A673 (cell line): ENCODE measurements around the gene HELZ. TPM values are rescaled to one million over a fixed set of nuclear protein-coding genes. Genes with fewer than 3 reads are reported as not detected.
A peak's percentile ranks its signal among the peaks of the same experiment; 100 is the strongest.

Source experiments
- BruUV-seq: library from RNA; stranded (reverse); fragments of 400-500 nt; replicated peaks from 2 replicates; lab custom pipeline; 2021; lab: Mats Ljungman, UMichigan
- CTCF ChIA-PET: fragments of 300-600 bp; sonication (Branson Sonifier 250); formaldehyde crosslinking; loops from one replicate; lab custom pipeline; 2022; ENCODE audit warnings: antibody characterized with exemption; lab: Charles Lee
- POLR2A ChIA-PET: fragments of 300-600 bp; sonication (Branson Sonifier 250); formaldehyde crosslinking; loops from one replicate; lab custom pipeline; 2022; ENCODE audit warnings: antibody characterized with exemption; ENCODE audit not compliant: low non-redundant PET; lab: Charles Lee
- DNase-seq: peaks from one replicate; pipeline ENCODE4 v3.0.0-alpha.2; 2015; ENCODE audit warnings: low spot score
- H3K27ac ChIP-seq: fragments of 200-600 bp; sonication (generic); 2 replicates; pipeline ENCODE4 v1.5.1; 2016; ENCODE audit warnings: mixed run types, low read depth, mild to moderate bottlenecking, mixed read lengths, antibody characterized with exemption, low read length; ENCODE audit not compliant: poor library complexity, severe bottlenecking
- H3K27me3 ChIP-seq: fragments of 200-600 bp; sonication (generic); replicated peaks from 2 replicates; pipeline ENCODE4 v1.6.1; 2017; ENCODE audit warnings: mixed run types, low read depth, mild to moderate bottlenecking, mixed read lengths, antibody characterized with exemption, low read length; ENCODE audit not compliant: insufficient read depth, poor library complexity
- H3K36me3 ChIP-seq: fragments of 200-600 bp; sonication (generic); 2 replicates; pipeline ENCODE4 v1.6.1; 2016; ENCODE audit warnings: mixed run types, mild to moderate bottlenecking, mixed read lengths, antibody characterized with exemption, low read length; ENCODE audit not compliant: insufficient read depth, poor library complexity, severe bottlenecking
- H3K4me1 ChIP-seq: fragments of 200-600 bp; sonication (generic); 2 replicates; pipeline ENCODE4 v1.6.1; 2017; ENCODE audit warnings: mixed run types, mild to moderate bottlenecking, mixed read lengths, antibody characterized with exemption, low read length; ENCODE audit not compliant: insufficient read depth, poor library complexity, severe bottlenecking
- H3K4me3 ChIP-seq: fragments of 200-600 bp; sonication (generic); 2 replicates; pipeline ENCODE4 v1.5.1; 2016; ENCODE audit warnings: low read depth, mixed run types, mild to moderate bottlenecking, mixed read lengths, low read length; ENCODE audit not compliant: poor library complexity, severe bottlenecking
- H3K9me3 ChIP-seq: fragments of 200-600 bp; sonication (generic); 2 replicates; pipeline ENCODE4 v1.6.1; 2016; ENCODE audit warnings: mixed run types, low read depth, mild to moderate bottlenecking, mixed read lengths, antibody characterized with exemption, low read length; ENCODE audit not compliant: poor library complexity, severe bottlenecking
- EZH2 ChIP-seq: fragments of 200-600 bp; sonication (generic); IDR thresholded peaks from 2 replicates; pipeline ENCODE4 v1.6.1; 2017; ENCODE audit warnings: borderline replicate concordance, low read depth, mild to moderate bottlenecking, mixed read lengths, antibody characterized with exemption, low read length; ENCODE audit not compliant: poor library complexity, severe bottlenecking
- intact Hi-C: fragments of 100-400 bp; cut with micrococcal nuclease; formaldehyde crosslinking; loops from one replicate; pipeline ENCODE4 v1.10.0; 2022; ENCODE audit not compliant: unreplicated experiment
- total RNA-seq: library from RNA; stranded (reverse); gene quantifications from 2 replicates; pipeline ENCODE4 v1.2.3, GENCODE V29; 2021
- TF ChIP-seq, protein P1 (sequence below): fragments of 300-800, 200-600 bp; sonication (generic); conservative IDR thresholded peaks from 2 replicates; pipeline ENCODE4 v1.5.1; 2017; ENCODE audit warnings: low read depth, mild to moderate bottlenecking, antibody characterized with exemption, low read length, moderate library complexity, mixed read lengths

HELZ gene
- total RNA-seq, 1 experiment from 2014 or later: 57.3 TPM

DNA sequence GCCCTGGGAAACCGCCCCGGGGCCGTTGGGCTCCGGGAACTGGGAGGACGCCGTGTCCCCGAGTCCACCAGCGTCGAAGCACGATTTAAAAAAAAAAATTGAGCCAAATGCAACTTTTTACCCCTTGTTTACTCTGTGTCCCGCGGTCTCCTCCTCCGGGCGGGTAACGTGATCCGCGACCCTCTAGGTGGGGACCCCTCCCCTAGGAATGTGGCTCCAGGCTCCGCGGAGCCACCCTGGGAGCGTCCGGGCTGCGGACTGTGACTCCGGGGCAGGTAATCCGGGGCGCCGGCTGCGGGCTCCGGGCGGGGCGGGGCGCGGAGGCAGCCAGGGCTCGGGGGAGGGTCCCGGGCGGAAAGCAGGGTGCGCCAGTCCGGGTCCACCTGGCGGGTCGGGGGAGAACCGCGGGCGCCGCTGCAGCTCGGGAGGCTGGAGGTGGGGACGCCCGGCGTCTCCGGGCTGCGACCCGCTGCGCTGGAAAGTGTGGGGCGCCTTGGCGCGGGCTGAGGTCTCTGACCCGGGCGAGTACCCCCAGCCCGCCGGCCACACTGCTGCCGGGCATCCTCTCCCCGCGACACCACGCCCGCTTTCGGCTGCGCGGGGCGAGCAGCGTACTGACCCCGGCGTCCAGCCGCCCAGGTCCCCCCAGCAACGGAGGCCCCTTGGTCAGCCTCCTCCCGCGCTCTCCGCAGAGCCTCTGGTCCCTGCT, 852 bp upstream of the HELZ start:
- peaks cover 15% of the 10 kb centered on the region for H3K4me1 ChIP-seq
- CTCF ChIA-PET: interaction anchor here (0.6 kb wide), 1 partner anchor 45 kb away, joined by 12 read pairs; no protein-coding TSS in a partner anchor
- H3K9me3 ChIP-seq: no peaks in the 10 kb centered on the region
- no peak for DNase-seq
- TF ChIP-seq, protein P1, sequence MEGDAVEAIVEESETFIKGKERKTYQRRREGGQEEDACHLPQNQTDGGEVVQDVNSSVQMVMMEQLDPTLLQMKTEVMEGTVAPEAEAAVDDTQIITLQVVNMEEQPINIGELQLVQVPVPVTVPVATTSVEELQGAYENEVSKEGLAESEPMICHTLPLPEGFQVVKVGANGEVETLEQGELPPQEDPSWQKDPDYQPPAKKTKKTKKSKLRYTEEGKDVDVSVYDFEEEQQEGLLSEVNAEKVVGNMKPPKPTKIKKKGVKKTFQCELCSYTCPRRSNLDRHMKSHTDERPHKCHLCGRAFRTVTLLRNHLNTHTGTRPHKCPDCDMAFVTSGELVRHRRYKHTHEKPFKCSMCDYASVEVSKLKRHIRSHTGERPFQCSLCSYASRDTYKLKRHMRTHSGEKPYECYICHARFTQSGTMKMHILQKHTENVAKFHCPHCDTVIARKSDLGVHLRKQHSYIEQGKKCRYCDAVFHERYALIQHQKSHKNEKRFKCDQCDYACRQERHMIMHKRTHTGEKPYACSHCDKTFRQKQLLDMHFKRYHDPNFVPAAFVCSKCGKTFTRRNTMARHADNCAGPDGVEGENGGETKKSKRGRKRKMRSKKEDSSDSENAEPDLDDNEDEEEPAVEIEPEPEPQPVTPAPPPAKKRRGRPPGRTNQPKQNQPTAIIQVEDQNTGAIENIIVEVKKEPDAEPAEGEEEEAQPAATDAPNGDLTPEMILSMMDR: no peak
- TF ChIP-seq EZH2: no peak
- POLR2A ChIA-PET: interaction anchor here (0.6 kb wide), 1 partner anchor 24 kb away, joined by 3 read pairs; no protein-coding TSS in a partner anchor
- H3K27ac ChIP-seq: peak overlapping the region; percentile 88
- H3K27me3 ChIP-seq: no peaks in the 10 kb centered on the region
- H3K4me3 ChIP-seq: peak overlapping the region; percentile 88
- BruUV-seq: no TSS peak
- intact Hi-C loops: no loop called here
- H3K36me3 ChIP-seq: peaks cover 5% of the 10 kb centered on the region

DNA sequence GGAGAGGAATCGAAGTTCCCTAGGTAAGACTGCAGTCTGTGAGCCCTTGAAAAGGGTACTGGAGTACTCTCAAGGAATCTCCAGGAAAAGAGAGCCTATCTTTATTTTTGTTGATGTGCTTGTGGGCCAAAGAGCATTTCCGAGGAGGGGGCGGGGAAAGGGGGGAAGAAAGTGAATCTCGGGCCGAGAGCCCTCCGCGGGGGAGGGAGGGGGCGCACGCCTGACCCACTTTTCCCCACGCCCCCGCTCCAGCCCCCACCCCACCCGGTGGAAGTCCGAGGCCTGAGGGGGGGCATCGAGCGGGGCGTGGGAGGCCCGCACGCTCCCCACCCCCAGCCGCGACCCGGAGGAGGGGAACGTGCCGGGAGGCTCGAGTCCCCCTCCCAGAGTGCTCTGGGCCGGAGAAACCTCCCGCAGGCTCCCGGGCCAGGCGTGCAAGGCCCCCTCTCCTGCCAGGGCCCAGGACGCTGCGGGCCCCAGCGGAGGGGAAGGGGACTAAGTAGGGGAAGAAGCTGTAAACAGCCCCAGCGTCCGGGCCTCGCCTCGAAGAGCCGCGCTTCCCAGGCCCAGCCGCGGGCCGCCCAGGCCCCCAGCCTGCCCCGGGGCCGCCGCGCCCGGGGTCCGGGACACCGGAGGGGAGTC, 444 bp downstream of the HELZ start:
- ChIA-PET POLR2A (no interaction called here), CTCF (no interaction called here)
- no peak for TF ChIP-seq EZH2
- TF ChIP-seq, protein P1: no peak
- no peaks in the 10 kb centered on the region for H3K9me3 ChIP-seq
- no peaks in the 10 kb centered on the region for H3K27me3 ChIP-seq
- peak overlapping the region; percentile 88 for H3K27ac ChIP-seq
- H3K36me3 ChIP-seq: peaks cover 10% of the 10 kb centered on the region
- intact Hi-C loops: no loop called here
- no TSS peak for BruUV-seq
- H3K4me1 ChIP-seq: peaks cover 24% of the 10 kb centered on the region
- no peak for DNase-seq
- peak overlapping the region; percentile 88 for H3K4me3 ChIP-seq

DNA sequence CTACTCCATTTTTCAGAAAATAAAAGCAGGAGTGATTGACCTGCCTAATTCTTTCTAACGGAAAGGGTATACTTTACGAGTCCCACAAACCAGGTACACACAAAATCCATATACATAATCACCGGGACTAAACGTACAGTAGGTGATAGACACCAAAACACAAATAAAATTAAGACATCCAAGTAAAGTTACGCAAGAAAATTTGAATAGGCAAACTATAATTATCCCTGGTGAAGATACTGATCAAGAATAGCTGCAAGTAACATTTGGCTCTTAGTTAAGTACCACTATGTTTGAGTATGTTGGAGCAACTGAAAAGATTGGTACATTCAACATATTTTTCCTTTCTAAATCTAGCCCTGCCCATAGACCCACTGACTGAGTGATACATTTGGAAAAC, 1.7 kb downstream of the HELZ start:
- no peak for DNase-seq
- Histone ChIP-seq H3K9me3 (no peaks in the 10 kb centered on the region), H3K27me3 (no peaks in the 10 kb centered on the region), H3K4me1 (peaks cover 27% of the 10 kb centered on the region), H3K27ac (no peak overlapping the region), H3K36me3 (peaks cover 21% of the 10 kb centered on the region), H3K4me3 (peak overlapping the region; percentile 88)
- BruUV-seq: no TSS peak
- no peak for TF ChIP-seq EZH2
- TF ChIP-seq, protein P1: no peak
- CTCF ChIA-PET: no interaction called here
- intact Hi-C loops: no loop called here
- POLR2A ChIA-PET: no interaction called here
